Stimulated activated CD4-positive, alpha-beta T cell treated with anti-CD3 and anti-CD28 coated beads, Interleukin-4, amount 100 ng/mL, for 1 hour (primary cell): ENCODE data around the gene SSBP4.
A peak's percentile ranks its signal among the peaks of the same experiment; 100 is the strongest.

ENCODE experiments used
- DNase-seq: peaks from one replicate; pipeline ENCODE4 v3.0.0-alpha.2; 2020

The SSBP4 gene

GRCh38 chr19:18446145-18446810 lies 27.1 kb downstream of the SSBP4 start:
- no peak for DNase-seq

GRCh38 chr19:18446811-18447359 lies 27.7 kb downstream of the SSBP4 start:
- no peak for DNase-seq

DNA sequence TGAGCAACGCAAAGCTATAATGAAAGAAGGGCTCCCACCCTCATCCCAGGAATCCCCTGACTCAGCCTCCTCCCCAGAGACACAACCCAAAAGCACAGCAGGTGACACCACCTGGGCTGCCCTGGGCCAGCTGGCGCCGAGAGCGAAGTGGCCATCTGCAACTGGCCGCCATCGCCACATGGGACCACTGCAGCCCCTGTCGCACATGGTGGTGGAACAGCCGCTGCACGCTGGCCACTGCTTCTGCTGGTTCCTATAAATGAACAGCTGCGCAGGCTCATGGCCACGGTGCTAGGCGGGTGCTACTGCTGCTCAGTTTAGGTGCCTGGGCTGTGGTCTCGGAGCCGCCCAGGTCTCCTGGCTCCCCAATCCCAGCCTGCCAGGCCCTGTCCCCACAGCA lies 30.4 kb downstream of the SSBP4 start:
- DNase-seq, result no peak

- DNase-seq, result no peak
Measured at GRCh38 chr19:18450021-18450930, 31.1 kb downstream of the SSBP4 start.

- DNase-seq, result peak; percentile 88
Measured at GRCh38 chr19:18450931-18451836, 32.0 kb downstream of the SSBP4 start.

GRCh38 chr19:18452386-18452785 lies 33.2 kb downstream of the SSBP4 start:
- DNase-seq, result no peak

DNA sequence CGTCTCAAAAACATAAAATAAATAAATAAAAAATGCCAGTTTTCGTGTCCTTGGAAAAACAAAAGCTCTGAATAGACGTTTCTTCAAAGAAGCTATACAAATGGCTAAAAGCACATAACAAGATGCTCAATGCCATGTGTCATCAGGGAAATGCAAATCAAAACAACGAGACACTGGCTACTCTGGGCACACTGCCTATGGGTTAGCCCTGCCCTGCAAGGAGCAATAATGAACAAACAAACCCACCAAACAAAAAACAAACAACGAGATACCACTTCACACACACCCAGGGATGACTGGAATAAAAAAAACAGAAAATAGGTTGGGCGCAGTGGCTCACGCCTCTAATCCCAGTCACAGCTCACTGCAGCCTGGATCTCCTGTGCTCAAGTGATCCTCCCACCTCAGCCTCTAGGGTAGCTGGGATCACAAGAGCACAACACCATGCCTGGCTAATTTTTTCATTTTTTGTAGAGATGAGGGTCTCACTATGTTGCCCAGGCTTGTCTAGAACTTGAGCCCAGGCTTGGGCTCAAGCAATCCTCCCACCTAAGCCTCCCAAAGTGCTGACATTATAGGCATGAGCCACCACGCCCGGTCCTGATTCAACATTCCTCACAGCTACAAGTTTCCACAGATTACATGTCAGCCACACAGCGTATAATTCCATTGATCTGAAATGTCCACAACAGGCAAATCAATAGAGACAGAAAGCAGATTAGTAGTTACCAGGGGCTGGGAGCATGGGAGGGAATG lies 34.2 kb downstream of the SSBP4 start:
- DNase-seq, result no peak

DNA sequence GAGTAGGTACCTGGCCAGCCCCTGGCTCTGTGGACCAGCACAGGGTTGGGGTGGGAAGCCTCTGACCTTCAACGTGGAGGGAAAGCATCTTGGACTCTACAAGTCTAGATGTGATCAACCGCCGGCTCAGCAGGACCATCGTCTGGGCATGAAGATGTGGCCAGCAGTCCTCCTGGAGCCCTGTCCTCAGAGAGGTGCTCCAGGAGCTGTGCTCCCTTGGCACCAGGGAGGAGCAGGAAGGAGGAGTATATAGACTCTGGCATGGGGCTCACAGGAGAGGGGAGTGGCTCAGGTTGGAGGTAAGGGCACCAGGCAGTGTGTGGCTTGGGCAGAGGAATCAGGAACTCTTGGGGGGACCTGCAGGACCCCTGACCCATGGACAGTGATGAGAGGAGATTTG lies 37.1 kb downstream of the SSBP4 start:
- no peak for DNase-seq

- DNase-seq, result no peak
Measured at GRCh38 chr19:18456974-18457373, 37.8 kb downstream of the SSBP4 start.

GRCh38 chr19:18457483-18458331 lies 38.5 kb downstream of the SSBP4 start:
- DNase-seq, result no peak

GRCh38 chr19:18460900-18461299 lies 41.7 kb downstream of the SSBP4 start:
- no peak for DNase-seq

- DNase-seq, result no peak
Measured at GRCh38 chr19:18461471-18461870, 42.3 kb downstream of the SSBP4 start.

GRCh38 chr19:18464646-18465045 lies 45.4 kb downstream of the SSBP4 start:
- DNase-seq, result no peak

DNA sequence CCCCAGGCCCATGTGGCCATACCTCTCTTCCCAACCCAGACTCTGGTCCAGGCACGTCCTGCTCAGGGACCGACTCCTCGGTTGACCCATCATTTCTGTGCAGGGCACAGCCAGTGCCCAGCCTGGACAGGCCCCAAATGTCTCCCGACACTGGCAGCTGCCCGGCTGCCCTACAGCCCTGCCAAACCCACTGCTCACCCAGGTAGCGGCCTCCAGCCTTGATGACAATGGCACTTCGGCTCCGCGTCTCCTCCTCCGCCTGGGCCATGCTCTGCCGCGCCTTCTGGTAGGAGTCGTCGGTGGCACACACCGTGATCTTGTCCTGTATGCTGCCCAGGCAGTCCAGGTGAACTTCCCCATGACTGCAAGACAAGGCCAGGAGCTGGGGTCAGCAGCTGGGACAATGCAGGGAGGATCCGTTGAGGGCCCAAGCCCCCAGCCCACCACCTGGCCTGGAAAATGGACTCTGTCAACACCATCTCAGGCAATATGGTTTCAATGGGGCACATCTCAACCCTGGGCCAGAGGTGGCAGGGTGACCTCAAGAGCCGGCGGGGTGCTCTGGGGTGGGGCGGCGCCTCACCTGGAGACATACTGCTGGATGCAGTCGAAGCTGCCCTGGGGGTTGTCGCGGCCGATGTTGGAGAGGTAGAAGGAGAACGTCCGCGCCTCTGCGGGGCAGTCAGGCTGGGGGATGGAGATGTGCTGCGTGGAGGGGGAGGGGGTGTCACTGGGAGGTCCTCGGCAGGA lies 46.2 kb downstream of the SSBP4 start:
- DNase-seq, result no peak

DNA sequence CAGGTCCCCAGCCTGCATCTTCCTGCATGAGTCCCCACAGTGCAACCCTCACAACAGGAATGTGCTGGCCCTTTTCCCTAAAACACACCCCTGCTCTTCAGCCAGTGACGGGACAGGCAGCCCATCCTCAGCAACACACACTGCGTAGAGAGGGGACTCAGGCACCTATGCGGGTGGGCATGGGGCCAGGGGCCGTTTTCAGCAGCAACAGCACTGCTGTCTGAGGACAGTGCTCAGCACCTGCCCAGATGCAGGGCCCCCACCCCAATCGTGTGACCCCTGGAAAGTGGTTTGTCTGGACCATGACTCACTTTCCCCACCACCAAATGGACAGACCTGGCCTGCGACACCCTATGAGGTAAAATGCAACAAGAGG lies 46.8 kb downstream of the SSBP4 start:
- no peak for DNase-seq

- DNase-seq, result no peak
Measured at GRCh38 chr19:18466354-18466753, 47.2 kb downstream of the SSBP4 start.

GRCh38 chr19:18467978-18468377 lies 48.8 kb downstream of the SSBP4 start:
- no peak for DNase-seq

DNA sequence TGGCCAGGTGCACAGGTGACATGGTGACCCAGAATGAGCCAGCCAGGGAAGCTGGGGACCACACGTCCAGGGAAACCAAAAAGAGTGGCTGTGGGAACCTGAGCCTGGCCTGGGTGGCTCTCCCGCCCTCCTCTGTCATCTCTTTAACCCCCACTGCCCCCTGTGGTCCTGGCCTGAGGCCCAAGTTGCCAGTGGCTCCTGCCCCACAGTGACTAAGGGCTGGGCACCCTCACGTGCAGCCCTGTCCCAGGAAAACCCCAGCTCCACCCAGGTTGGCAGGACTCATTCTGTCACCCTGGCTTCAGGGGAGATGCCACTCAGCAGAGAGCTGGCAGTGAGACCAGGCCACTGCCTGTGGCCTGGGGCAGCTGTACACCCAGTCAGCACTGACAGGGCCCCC lies 49.3 kb downstream of the SSBP4 start:
- no peak for DNase-seq

- DNase-seq, result peak; percentile 64
Measured at GRCh38 chr19:18469069-18469846, 50.1 kb downstream of the SSBP4 start.

GRCh38 chr19:18470787-18471186 lies 51.6 kb downstream of the SSBP4 start:
- DNase-seq, result no peak
